Testis (tissue), 2 donors: ENCODE measurements around the gene UBE2E1.

Experiments
- POLR2A ChIP-seq: fragments of 450-650 bp; IDR thresholded peaks from one replicate; pipeline ENCODE4 v1.6.1; 2017; ENCODE audit warnings: antibody characterized with exemption, mild to moderate bottlenecking, moderate library complexity
- TF ChIP-seq, protein P1 (sequence below), 3 experiments: fragments of 450-650 bp in 2 of 3; fragments of 200-600 bp in 1 of 3; sonication (generic) in 1 of 3; IDR thresholded peaks; one replicate each; pipeline ENCODE4 v1.5.1; 2016 to 2019; ENCODE audit warnings: antibody characterized with exemption in 3 of 3, mild to moderate bottlenecking in 2 of 3, moderate library complexity in 1 of 3

DNA sequence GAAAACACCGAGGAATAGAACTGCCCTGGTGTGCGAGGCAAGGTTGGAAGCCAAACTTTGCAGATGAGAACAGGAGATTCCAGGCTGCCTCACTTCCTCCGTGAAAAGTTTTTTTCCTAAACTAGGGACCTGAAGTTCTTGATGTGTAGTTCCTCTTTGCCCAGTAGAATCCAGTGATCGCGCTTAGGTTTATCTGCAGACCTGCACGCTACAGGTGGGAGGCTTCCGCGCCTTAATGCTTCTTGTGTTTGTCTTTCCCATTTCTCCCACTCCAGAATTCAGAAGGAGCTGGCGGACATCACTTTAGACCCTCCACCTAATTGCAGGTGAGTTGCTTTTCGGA is 5.4 kb downstream of the UBE2E1 start:
- TF ChIP-seq POLR2A = no peak
- TF ChIP-seq, protein P1, sequence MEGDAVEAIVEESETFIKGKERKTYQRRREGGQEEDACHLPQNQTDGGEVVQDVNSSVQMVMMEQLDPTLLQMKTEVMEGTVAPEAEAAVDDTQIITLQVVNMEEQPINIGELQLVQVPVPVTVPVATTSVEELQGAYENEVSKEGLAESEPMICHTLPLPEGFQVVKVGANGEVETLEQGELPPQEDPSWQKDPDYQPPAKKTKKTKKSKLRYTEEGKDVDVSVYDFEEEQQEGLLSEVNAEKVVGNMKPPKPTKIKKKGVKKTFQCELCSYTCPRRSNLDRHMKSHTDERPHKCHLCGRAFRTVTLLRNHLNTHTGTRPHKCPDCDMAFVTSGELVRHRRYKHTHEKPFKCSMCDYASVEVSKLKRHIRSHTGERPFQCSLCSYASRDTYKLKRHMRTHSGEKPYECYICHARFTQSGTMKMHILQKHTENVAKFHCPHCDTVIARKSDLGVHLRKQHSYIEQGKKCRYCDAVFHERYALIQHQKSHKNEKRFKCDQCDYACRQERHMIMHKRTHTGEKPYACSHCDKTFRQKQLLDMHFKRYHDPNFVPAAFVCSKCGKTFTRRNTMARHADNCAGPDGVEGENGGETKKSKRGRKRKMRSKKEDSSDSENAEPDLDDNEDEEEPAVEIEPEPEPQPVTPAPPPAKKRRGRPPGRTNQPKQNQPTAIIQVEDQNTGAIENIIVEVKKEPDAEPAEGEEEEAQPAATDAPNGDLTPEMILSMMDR (IDR thresholded peaks at IDR 0.05) = no peak
